ENCODE measurements around the gene SCAND1.

SCAND1 gene

GRCh38 chr20:35904982-35905663, 49.2 kb downstream of the SCAND1 start:
- no peak for DNase-seq (ENCODE audit: low spot score)

- no peak for DNase-seq (ENCODE audit: low spot score)
Observed at GRCh38 chr20:35903843-35904242, 50.5 kb downstream of the SCAND1 start.
